Measurements from ENCODE around the gene PRCD.
"Not testable (repeated sequence)": the region's sequence is repeated elsewhere in the genome, so short reads cannot be mapped to it uniquely, and the experiment has no call there.

The PRCD gene

DNA sequence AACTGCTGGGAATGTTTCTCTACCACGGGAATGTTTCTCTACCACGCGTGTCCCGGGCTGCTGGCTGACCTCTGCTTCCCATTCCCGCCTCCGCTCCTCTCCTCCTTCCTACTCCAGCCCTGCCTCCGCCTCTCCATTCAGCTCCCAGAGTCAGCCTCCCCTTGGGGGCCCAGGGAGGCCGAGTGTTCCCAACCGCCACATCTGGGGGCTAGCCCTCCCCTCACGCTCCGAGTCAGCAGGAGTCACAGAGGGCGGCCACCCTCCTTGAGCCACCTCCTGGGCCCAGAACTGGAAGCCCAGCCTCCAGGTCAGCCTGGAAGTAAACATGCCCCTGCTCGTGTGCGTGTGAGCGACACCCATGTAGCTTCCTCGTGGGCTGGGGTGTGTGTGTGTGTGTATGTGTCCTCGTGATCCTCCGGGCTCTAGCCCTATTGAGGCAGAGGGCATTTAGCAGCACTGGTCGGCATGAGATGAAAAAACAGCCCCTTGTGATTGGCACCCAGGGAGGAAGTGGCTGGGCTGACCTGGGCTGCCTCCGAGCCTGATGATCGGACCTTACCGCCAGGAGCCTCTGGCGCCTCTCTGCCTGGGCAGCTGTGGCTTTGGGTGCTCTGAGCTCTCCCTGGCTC, 9.6 kb upstream of the PRCD start:
- FAIRE-seq (no peak), DNase-seq (ENCODE audit: insufficient read length, low spot score) (peak; percentile 3)
- TF ChIP-seq, protein P1, sequence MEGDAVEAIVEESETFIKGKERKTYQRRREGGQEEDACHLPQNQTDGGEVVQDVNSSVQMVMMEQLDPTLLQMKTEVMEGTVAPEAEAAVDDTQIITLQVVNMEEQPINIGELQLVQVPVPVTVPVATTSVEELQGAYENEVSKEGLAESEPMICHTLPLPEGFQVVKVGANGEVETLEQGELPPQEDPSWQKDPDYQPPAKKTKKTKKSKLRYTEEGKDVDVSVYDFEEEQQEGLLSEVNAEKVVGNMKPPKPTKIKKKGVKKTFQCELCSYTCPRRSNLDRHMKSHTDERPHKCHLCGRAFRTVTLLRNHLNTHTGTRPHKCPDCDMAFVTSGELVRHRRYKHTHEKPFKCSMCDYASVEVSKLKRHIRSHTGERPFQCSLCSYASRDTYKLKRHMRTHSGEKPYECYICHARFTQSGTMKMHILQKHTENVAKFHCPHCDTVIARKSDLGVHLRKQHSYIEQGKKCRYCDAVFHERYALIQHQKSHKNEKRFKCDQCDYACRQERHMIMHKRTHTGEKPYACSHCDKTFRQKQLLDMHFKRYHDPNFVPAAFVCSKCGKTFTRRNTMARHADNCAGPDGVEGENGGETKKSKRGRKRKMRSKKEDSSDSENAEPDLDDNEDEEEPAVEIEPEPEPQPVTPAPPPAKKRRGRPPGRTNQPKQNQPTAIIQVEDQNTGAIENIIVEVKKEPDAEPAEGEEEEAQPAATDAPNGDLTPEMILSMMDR (IDR thresholded peaks at IDR 0.05; ENCODE audit: insufficient read depth, missing control alignments) = no peak

GRCh38 chr17:76530811-76531485, 8.9 kb upstream of the PRCD start:
- TF ChIP-seq, protein P1 (IDR thresholded peaks at IDR 0.05; ENCODE audit: insufficient read depth, missing control alignments) = no peak
- DNase-seq (ENCODE audit: insufficient read length, low spot score) (peak; percentile 6), FAIRE-seq (no peak)

- TF ChIP-seq, protein P1 (IDR thresholded peaks at IDR 0.05; ENCODE audit: insufficient read depth, missing control alignments) = no peak
- DNase-seq (ENCODE audit: insufficient read length, low spot score) (peak; percentile 6), FAIRE-seq (no peak)
Observed at GRCh38 chr17:76531486-76532038, 8.3 kb upstream of the PRCD start.

DNA sequence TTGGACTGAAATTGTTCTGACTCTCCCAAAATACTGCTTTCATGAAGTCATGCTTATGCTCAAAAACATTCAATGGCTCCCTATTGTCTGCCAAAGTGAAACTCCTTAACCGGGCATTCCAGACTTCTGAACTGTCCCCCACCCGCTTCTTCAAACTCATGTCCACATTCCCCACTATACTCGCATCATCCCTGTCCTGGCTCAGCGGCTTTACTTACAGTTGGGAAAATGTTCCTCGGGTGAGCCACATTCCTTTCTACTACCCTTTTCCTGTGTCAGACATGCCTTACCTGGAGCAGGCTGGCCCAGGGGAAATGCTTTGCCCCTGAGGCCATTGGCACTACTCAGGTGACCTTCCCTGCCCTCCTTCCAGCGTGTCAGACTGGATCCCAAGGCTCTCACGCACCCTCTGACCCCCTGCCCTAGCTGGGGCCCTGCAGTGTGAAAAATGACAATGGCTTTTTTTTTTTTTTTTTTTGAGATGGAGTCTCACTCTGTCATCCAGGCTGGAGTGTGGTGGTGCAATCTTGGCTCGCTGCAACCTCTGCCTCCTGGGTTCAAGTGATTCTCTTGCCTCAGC, 7.7 kb upstream of the PRCD start:
- DNase-seq (ENCODE audit: insufficient read length, low spot score) = peak; percentile 5
- TF ChIP-seq, protein P1 (IDR thresholded peaks at IDR 0.05; ENCODE audit: insufficient read depth, missing control alignments) = no peak
- FAIRE-seq = no peak

DNA sequence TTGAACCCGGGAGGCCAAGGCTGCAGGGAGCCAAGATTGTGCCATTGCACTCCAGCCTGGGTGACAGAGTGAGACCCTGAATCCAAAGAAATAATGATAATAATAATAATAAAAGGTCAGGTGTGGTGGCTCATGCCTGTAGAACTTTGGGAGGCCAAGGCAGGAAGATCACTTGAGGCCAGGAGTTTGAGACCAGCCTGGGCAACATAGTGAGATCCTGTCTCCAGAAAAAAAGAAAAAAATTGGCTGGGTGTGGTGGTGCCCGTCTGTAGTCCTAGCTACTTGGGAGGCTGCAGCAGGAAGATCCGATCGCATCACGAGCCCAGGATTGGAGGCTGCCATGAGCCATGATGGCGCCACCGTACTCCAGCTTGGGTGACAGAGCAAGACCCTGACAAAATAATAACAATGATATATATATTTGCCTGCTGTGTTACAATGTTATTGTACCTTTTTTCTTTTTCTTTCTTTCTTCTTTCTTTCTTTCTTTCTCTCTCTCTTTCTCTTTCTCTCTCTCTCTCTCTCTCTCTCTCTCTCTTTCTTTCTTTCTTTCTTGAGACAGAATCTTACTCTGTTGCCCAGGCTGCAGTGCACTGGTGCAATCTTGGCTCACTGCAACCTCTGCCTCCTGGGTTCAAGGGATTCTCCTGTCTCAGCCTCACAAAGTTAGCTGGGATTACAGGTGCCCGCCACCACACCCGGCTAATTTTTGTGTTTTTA, 6.0 kb upstream of the PRCD start:
- not testable (repeated sequence) for FAIRE-seq; DNase-seq (ENCODE audit: insufficient read length, low spot score)

- TF ChIP-seq, protein P1 (IDR thresholded peaks at IDR 0.05; ENCODE audit: insufficient read depth, missing control alignments) = no peak
- FAIRE-seq = no peak
- DNase-seq (ENCODE audit: insufficient read length, low spot score) = peak; percentile 15
Observed at GRCh38 chr17:76534831-76535732, 4.8 kb upstream of the PRCD start.

All from D721Med (cell line).